ACC112 (cell line): ENCODE data around the gene SYCE1L.
"Not testable (repeated sequence)": the region's sequence is repeated elsewhere in the genome, so short reads cannot be mapped to it uniquely, and the experiment has no call there.

ENCODE experiments used
- H2AFZ ChIP-seq: fragments of 200-600 bp; sonication (generic); one replicate; pipeline ENCODE4 v1.6.0; 2017; ENCODE audit warnings: antibody characterized with exemption, low read length; ENCODE audit not compliant: unreplicated experiment
- H3K27ac ChIP-seq: fragments of 200-600 bp; sonication (generic); 2 replicates; pipeline ENCODE4 v1.5.1; 2014; ENCODE audit warnings: low read depth, mild to moderate bottlenecking, antibody characterized with exemption, low read length, moderate library complexity
- H3K27me3 ChIP-seq: fragments of 200-600 bp; sonication (generic); 2 replicates; pipeline ENCODE4 v1.6.1; 2014; ENCODE audit warnings: mild to moderate bottlenecking, antibody characterized with exemption, low read length, moderate library complexity, mixed read lengths; ENCODE audit not compliant: insufficient read depth
- H3K36me3 ChIP-seq: fragments of 200-600 bp; sonication (generic); 2 replicates; pipeline ENCODE4 v1.6.1; 2016; ENCODE audit warnings: mild to moderate bottlenecking, antibody characterized with exemption, low read length, moderate library complexity, mixed read lengths; ENCODE audit not compliant: insufficient read depth
- H3K4me1 ChIP-seq: fragments of 200-600 bp; sonication (generic); one replicate; pipeline ENCODE4 v1.6.1; 2016; ENCODE audit warnings: low read length, mixed read lengths; ENCODE audit not compliant: insufficient read depth, unreplicated experiment, control insufficient read depth
- H3K4me3 ChIP-seq: fragments of 200-600 bp; sonication (generic); 2 replicates; pipeline ENCODE4 v1.5.1; 2014; ENCODE audit warnings: mild to moderate bottlenecking, low read depth, low read length
- H3K79me2 ChIP-seq: fragments of 200-600 bp; sonication (generic); one replicate; pipeline ENCODE4 v1.6.0; 2016; ENCODE audit warnings: low read length; ENCODE audit not compliant: control insufficient read depth, unreplicated experiment, insufficient read depth

SYCE1L gene

GRCh38 chr16:77199211-77199610 lies at the start of gene SYCE1L:
TSS of gene SYCE1L (plus strand) at chr16:77199408. CDS start at chr16:77199452, 44 bp downstream.
- Histone ChIP-seq H3K27me3 (no peaks in the 10 kb centered on the region), H2AFZ (no peak within 1 kb of the TSS), H3K36me3 (peaks cover 9% of the 10 kb centered on the region; the same call in 1 of the 2 replicates), H3K4me1 (no peaks in the 10 kb centered on the region), H3K4me3 (no peak within 1 kb of the TSS), H3K27ac (no peak within 1 kb of the TSS), H3K79me2 (no peaks in the 10 kb centered on the region)

- Histone ChIP-seq H3K79me2 (no peaks in the 10 kb centered on the region), H3K4me3 (no peak overlapping the region), H3K27ac (no peak overlapping the region), H3K4me1 (no peaks in the 10 kb centered on the region), H3K36me3 (no peaks in the 10 kb centered on the region), H2AFZ (no peak overlapping the region), H3K27me3 (peaks cover 63% of the 10 kb centered on the region)
Measured at GRCh38 chr16:77157346-77158058, 41.7 kb upstream of the SYCE1L start.

- no peaks in the 10 kb centered on the region for H3K4me1 ChIP-seq
- no peaks in the 10 kb centered on the region for H3K79me2 ChIP-seq
- no peaks in the 10 kb centered on the region for H3K36me3 ChIP-seq
- H3K27ac ChIP-seq: no peak overlapping the region
- no peak overlapping the region for H3K4me3 ChIP-seq
- H3K27me3 ChIP-seq: peaks cover 65% of the 10 kb centered on the region
- H2AFZ ChIP-seq: no peak overlapping the region
Measured at GRCh38 chr16:77158293-77158692, 40.9 kb upstream of the SYCE1L start.

GRCh38 chr16:77165006-77165405 lies 34.2 kb upstream of the SYCE1L start:
- Histone ChIP-seq H3K4me3 (no peak overlapping the region), H3K79me2 (no peaks in the 10 kb centered on the region), H2AFZ (no peak overlapping the region), H3K4me1 (no peaks in the 10 kb centered on the region), H3K36me3 (no peaks in the 10 kb centered on the region), H3K27me3 (peaks cover 77% of the 10 kb centered on the region), H3K27ac (no peak overlapping the region)

- H3K79me2 ChIP-seq, H3K4me3 ChIP-seq, H3K36me3 ChIP-seq, H2AFZ ChIP-seq, H3K4me1 ChIP-seq, H3K27ac ChIP-seq: not testable (repeated sequence)
- H3K27me3 ChIP-seq: peaks cover 72% of the 10 kb centered on the region
Measured at GRCh38 chr16:77165536-77166236, 33.5 kb upstream of the SYCE1L start.

- H3K27ac ChIP-seq: no peak overlapping the region
- no peak overlapping the region for H3K4me3 ChIP-seq
- peaks cover 64% of the 10 kb centered on the region for H3K27me3 ChIP-seq
- no peaks in the 10 kb centered on the region for H3K4me1 ChIP-seq
- H2AFZ ChIP-seq: no peak overlapping the region
- no peaks in the 10 kb centered on the region for H3K36me3 ChIP-seq
- no peaks in the 10 kb centered on the region for H3K79me2 ChIP-seq
Measured at GRCh38 chr16:77166726-77167125, 32.5 kb upstream of the SYCE1L start.

GRCh38 chr16:77168901-77169300 lies 30.3 kb upstream of the SYCE1L start:
- Histone ChIP-seq H3K4me3 (no peak overlapping the region), H3K27ac (no peak overlapping the region), H2AFZ (no peak overlapping the region), H3K36me3 (no peaks in the 10 kb centered on the region), H3K4me1 (no peaks in the 10 kb centered on the region), H3K27me3 (peaks cover 56% of the 10 kb centered on the region), H3K79me2 (no peaks in the 10 kb centered on the region)

- H3K27ac ChIP-seq: no peak overlapping the region
- H3K36me3 ChIP-seq: no peaks in the 10 kb centered on the region
- no peak overlapping the region for H3K4me3 ChIP-seq
- no peaks in the 10 kb centered on the region for H3K4me1 ChIP-seq
- peaks cover 51% of the 10 kb centered on the region for H3K27me3 ChIP-seq
- H2AFZ ChIP-seq: no peak overlapping the region
- H3K79me2 ChIP-seq: no peaks in the 10 kb centered on the region
Measured at GRCh38 chr16:77169650-77170236, 29.5 kb upstream of the SYCE1L start.

- no peak overlapping the region for H2AFZ ChIP-seq
Measured at GRCh38 chr16:77170805-77171204, 28.4 kb upstream of the SYCE1L start.

GRCh38 chr16:77171745-77172635 lies 27.2 kb upstream of the SYCE1L start:
- Histone ChIP-seq H3K4me3 (no peak overlapping the region), H3K79me2 (no peaks in the 10 kb centered on the region), H2AFZ (no peak overlapping the region), H3K27me3 (peaks cover 60% of the 10 kb centered on the region), H3K4me1 (no peaks in the 10 kb centered on the region), H3K27ac (no peak overlapping the region), H3K36me3 (no peaks in the 10 kb centered on the region)

More at GRCh38 chr16:77170805-77171204, 28.4 kb upstream of the SYCE1L start:
- H3K36me3 ChIP-seq: no peaks in the 10 kb centered on the region
- no peaks in the 10 kb centered on the region for H3K79me2 ChIP-seq
- peaks cover 56% of the 10 kb centered on the region for H3K27me3 ChIP-seq
- H3K27ac ChIP-seq: no peak overlapping the region
- no peaks in the 10 kb centered on the region for H3K4me1 ChIP-seq
- no peak overlapping the region for H3K4me3 ChIP-seq
